Uterus (tissue), 2 donors: ENCODE measurements around the gene N4BP2L2.

Source experiments
- CTCF ChIP-seq, 4 experiments: fragments of 200-600 bp in 2 of 4; fragments of 450-650 bp in 2 of 4; sonication (generic) in 2 of 4; IDR thresholded peaks; one replicate each; pipeline ENCODE4 v1.5.1; 2016 to 2019; ENCODE audit warnings: antibody characterized with exemption in 4 of 4, mild to moderate bottlenecking in 2 of 4, moderate library complexity in 1 of 4
- POLR2A ChIP-seq, 2 donors: fragments of 450-650 bp; IDR thresholded peaks; one replicate each; pipeline ENCODE4 v1.6.1; 2016; ENCODE audit warnings: antibody characterized with exemption in 2 of 2, mild to moderate bottlenecking in 1 of 2, moderate library complexity in 1 of 2

GRCh38 chr13:32491028-32491427 is 47.6 kb downstream of the N4BP2L2 start:
- no peak for TF ChIP-seq CTCF (IDR thresholded peaks at IDR 0.05)
- no peak for TF ChIP-seq POLR2A (IDR thresholded peaks at IDR 0.05)
